HL-60 (cell line): Measurements from ENCODE around the gene AFDN.

ENCODE experiments used
- POLR2AphosphoS5 ChIP-seq: IDR thresholded peaks from 2 replicates; pipeline ENCODE4 v1.6.1; 2012; ENCODE audit warnings: low read depth
- TF ChIP-seq, protein P1 (sequence below): IDR thresholded peaks from one replicate; pipeline ENCODE4 v1.5.1; 2011; ENCODE audit warnings: low read length, control low read depth, inconsistent platforms; ENCODE audit not compliant: insufficient read depth

DNA sequence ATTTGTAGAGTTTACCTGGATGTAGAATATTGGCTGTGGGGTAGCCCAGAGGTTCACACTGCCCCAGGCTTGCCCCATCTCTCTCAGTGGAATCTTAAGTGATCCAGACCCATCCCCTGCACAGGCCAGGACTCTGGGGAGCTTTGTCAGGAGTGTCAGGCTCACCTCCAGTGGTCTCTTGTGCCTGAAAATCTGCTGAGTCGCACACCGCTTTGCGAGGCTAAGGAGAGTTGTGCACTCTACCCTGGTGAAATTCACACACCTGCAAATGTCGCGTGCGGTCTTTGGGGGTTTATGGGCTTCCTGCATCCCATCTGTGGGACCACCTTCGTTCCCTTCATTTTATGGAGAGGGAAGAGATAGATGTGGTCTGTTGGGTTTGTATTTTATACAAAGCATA, 107.1 kb downstream of the AFDN start:
- TF ChIP-seq, protein P1, sequence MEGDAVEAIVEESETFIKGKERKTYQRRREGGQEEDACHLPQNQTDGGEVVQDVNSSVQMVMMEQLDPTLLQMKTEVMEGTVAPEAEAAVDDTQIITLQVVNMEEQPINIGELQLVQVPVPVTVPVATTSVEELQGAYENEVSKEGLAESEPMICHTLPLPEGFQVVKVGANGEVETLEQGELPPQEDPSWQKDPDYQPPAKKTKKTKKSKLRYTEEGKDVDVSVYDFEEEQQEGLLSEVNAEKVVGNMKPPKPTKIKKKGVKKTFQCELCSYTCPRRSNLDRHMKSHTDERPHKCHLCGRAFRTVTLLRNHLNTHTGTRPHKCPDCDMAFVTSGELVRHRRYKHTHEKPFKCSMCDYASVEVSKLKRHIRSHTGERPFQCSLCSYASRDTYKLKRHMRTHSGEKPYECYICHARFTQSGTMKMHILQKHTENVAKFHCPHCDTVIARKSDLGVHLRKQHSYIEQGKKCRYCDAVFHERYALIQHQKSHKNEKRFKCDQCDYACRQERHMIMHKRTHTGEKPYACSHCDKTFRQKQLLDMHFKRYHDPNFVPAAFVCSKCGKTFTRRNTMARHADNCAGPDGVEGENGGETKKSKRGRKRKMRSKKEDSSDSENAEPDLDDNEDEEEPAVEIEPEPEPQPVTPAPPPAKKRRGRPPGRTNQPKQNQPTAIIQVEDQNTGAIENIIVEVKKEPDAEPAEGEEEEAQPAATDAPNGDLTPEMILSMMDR, result no peak
- no peak for TF ChIP-seq POLR2AphosphoS5
